HAP-1 (cell line): ENCODE data around the gene SIGLEC11.
"Not testable (repeated sequence)": the region's sequence is repeated elsewhere in the genome, so short reads cannot be mapped to it uniquely, and the experiment has no call there.

Experiments used
- DNase-seq, 2 experiments: peaks; one replicate each; pipeline ENCODE4 v3.0.0-alpha.2; 2016 to 2020; ENCODE audit warnings: low spot score in 2 of 2
- H3K27me3 ChIP-seq: fragments of 250-450 bp; sonication (Bioruptor Pico); 2 replicates; pipeline ENCODE4 v1.5.1; 2020; ENCODE audit warnings: low read depth, mild to moderate bottlenecking, moderate library complexity
- H3K36me3 ChIP-seq: fragments of 250-450 bp; sonication (Bioruptor Pico); replicated peaks from 2 replicates; pipeline ENCODE4 v1.5.1; 2020; ENCODE audit warnings: mild to moderate bottlenecking
- H3K4me1 ChIP-seq: fragments of 250-450 bp; sonication (Bioruptor Pico); 2 replicates; pipeline ENCODE4 v1.5.1; 2020; ENCODE audit warnings: mild to moderate bottlenecking
- H3K4me3 ChIP-seq: fragments of 250-450 bp; sonication (Bioruptor Pico); 2 replicates; pipeline ENCODE4 v1.5.1; 2020; ENCODE audit warnings: mild to moderate bottlenecking, moderate library complexity
- H3K9me3 ChIP-seq: fragments of 250-450 bp; sonication (Bioruptor Pico); 2 replicates; pipeline ENCODE4 v1.5.1; 2020; ENCODE audit warnings: mild to moderate bottlenecking, moderate library complexity
- in situ Hi-C: fragments of 300-500 bp; cut with MboI; formaldehyde crosslinking; loops from 3 replicates; pipeline ENCODE4 v1.14.3; 2020; ENCODE audit warnings: low sequenced_read_pairs, inconsistent platforms, mixed read lengths

SIGLEC11 gene

DNA sequence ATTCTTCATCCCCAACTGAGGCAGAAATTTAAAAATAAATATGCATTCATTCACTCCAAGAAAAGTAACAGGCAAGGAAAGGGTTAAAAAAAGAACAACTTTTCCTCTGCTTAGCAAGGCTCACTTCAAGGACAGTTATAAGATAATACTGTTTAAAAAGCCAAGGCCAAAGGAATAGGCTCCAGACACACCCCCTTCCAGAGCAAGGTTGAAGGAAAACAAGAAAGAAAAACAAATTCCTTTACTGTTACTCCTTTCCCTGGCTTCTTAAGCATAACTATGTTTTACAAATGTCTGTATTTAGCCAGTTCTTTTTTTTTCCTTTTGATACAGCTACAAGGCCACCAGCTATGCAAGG is 8.5 kb downstream of the SIGLEC11 start:
- no peaks in the 10 kb centered on the region for H3K36me3 ChIP-seq
- no peak overlapping the region for H3K4me3 ChIP-seq
- no peaks in the 10 kb centered on the region for H3K4me1 ChIP-seq
- H3K27me3 ChIP-seq, result no peaks in the 10 kb centered on the region
- no peak for DNase-seq
- H3K9me3 ChIP-seq, result peaks cover 6% of the 10 kb centered on the region; the same call in 1 of the 2 replicates
- in situ Hi-C loops, result no loop called here

DNA sequence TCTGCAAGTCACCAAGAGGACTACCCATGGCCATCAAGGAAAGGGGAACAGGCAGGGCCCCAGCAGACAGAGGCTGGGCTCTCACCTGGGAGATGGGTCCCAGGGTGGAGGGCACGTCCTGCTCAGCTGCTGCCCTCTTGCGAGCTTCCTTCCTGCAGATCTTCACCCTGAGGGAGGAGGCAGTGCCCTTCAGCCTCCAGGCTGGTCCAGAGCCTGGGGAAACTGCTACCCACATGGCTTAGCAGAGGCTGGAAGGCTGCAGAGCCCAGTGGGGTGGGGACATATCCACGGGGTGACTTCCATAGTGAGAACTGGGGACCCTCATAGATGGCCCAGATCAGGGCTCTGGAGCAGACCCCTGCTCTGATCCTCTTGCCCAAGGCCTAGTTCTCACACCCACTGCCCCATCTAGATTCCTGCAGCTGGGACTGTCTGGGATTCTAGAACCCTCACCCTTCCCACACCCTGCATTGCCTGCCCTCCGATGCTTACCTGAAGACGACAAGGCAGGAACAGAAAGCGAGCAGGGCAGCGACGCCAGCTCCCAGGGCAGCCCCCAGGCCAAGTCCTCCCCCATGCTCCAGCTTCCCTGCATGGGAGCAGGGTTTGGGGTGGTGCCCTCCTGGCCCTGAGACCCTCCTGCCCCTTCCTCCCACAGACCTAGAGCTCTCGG is 9.0 kb downstream of the SIGLEC11 start:
- peaks cover 6% of the 10 kb centered on the region; the same call in 1 of the 2 replicates for H3K9me3 ChIP-seq
- no peaks in the 10 kb centered on the region for H3K4me1 ChIP-seq
- H3K36me3 ChIP-seq, result no peaks in the 10 kb centered on the region
- in situ Hi-C loops, result no loop called here
- no peak overlapping the region for H3K4me3 ChIP-seq
- no peak for DNase-seq
- H3K27me3 ChIP-seq, result no peaks in the 10 kb centered on the region

DNA sequence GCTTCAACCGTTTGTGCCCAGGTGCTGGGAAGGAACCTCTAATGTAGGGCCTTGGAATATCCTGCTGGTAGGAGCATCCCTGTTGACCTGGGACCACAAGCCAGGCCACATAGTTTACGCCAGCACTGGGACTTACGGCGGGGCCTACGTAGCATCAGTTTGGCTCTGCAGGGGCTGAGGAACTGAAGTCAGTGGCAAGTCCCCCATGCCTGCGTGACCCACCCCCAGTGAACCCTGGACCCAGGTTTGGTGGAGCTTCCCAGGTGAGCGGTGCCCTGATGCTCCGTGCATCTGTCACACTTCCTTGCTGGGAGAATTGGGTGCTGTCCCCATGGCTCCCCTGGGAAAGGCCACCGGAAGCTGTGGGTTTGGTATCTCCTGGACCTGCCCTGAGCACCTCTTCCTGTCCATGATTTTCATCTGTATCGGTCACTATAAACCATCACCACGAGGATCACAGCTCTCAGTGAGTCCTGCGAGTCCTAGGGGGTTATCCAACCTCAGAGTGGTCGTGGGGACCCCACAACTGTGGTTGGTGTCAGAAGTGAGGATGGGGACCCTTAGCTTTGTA is 9.9 kb downstream of the SIGLEC11 start:
- H3K4me1 ChIP-seq, result no peaks in the 10 kb centered on the region
- H3K9me3 ChIP-seq, result peaks cover 6% of the 10 kb centered on the region; the same call in 1 of the 2 replicates
- H3K4me3 ChIP-seq, result no peak overlapping the region
- in situ Hi-C loops, result no loop called here
- DNase-seq, result no peak
- no peaks in the 10 kb centered on the region for H3K27me3 ChIP-seq
- no peaks in the 10 kb centered on the region for H3K36me3 ChIP-seq

- in situ Hi-C loops, result no loop called here
- Histone ChIP-seq H3K4me3 (no peak overlapping the region), H3K27me3 (no peaks in the 10 kb centered on the region), H3K4me1 (no peaks in the 10 kb centered on the region), H3K9me3 (peaks cover 6% of the 10 kb centered on the region; the same call in 1 of the 2 replicates), H3K36me3 (no peaks in the 10 kb centered on the region)
- no peak for DNase-seq
Observed at GRCh38 chr19:49950590-49950948, 10.4 kb downstream of the SIGLEC11 start.

- in situ Hi-C loops, result no loop called here
- no peak for DNase-seq
- no peak overlapping the region for H3K4me3 ChIP-seq
- H3K36me3 ChIP-seq, result no peaks in the 10 kb centered on the region
- H3K9me3 ChIP-seq, result peaks cover 6% of the 10 kb centered on the region; the same call in 1 of the 2 replicates
- no peaks in the 10 kb centered on the region for H3K27me3 ChIP-seq
- H3K4me1 ChIP-seq, result no peaks in the 10 kb centered on the region
Observed at GRCh38 chr19:49949742-49950589, 11.0 kb downstream of the SIGLEC11 start.

GRCh38 chr19:49946415-49946814 is 14.6 kb downstream of the SIGLEC11 start:
- no peaks in the 10 kb centered on the region for H3K36me3 ChIP-seq
- peaks cover 14% of the 10 kb centered on the region; the same call in 1 of the 2 replicates for H3K27me3 ChIP-seq
- DNase-seq, result no peak
- H3K9me3 ChIP-seq, result no peaks in the 10 kb centered on the region
- H3K4me3 ChIP-seq, result no peak overlapping the region
- no peaks in the 10 kb centered on the region for H3K4me1 ChIP-seq
- in situ Hi-C loops, result no loop called here

- H3K4me3 ChIP-seq, H3K9me3 ChIP-seq, H3K36me3 ChIP-seq, DNase-seq, H3K4me1 ChIP-seq, in situ Hi-C loops: not testable (repeated sequence)
- H3K27me3 ChIP-seq, result peaks cover 14% of the 10 kb centered on the region; the same call in 1 of the 2 replicates
Observed at GRCh38 chr19:49944567-49944966, 16.4 kb downstream of the SIGLEC11 start.

GRCh38 chr19:49940482-49940791 is 20.5 kb downstream of the SIGLEC11 start:
- in situ Hi-C loops, result no loop called here
- H3K27me3 ChIP-seq, result peaks cover 14% of the 10 kb centered on the region; the same call in 1 of the 2 replicates
- peaks cover 3% of the 10 kb centered on the region for H3K4me1 ChIP-seq
- no peak for DNase-seq
- no peak overlapping the region for H3K4me3 ChIP-seq
- no peaks in the 10 kb centered on the region for H3K9me3 ChIP-seq
- no peaks in the 10 kb centered on the region for H3K36me3 ChIP-seq

DNA sequence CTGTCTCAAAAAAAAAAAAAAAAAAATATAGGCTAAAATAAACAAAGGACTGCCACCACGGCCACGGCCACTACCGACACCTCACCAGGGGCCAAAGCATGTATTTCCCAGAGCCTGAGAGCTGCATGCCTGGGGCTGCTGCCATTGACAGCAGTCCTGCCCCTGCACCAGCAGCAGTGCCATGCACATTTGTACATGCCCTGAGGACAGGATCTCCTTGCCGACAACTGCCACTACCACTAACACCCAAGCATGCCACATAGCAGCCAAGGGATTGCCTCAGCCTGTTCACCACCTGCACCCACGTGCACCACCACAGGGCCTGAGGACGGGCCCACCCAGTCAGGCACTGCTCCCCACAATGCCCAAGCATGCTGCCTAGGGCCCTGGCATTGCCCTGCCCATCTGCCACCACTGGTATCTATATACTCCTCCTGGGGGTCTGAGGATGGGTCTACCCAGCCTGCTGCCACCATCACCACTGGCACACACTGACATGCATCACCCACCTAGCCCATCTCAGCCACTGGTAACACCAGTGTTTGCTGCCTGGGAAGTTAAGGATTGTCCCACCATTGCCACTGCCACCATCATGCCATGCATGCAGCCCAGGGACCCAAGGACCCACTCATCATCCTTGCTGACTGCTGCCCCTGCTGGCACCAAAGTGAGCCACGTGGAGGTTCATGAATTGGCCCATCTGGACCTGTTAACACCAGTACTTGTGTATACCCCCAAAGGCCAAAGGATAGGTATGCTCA is 21.1 kb downstream of the SIGLEC11 start:
- H3K27me3 ChIP-seq, result peaks cover 14% of the 10 kb centered on the region; the same call in 1 of the 2 replicates
- DNase-seq, result no peak
- in situ Hi-C loops, result loop anchor here (5.0 kb wide), 1 partner anchor 42 kb away; no protein-coding TSS in a partner anchor
- no peaks in the 10 kb centered on the region for H3K36me3 ChIP-seq
- peaks cover 3% of the 10 kb centered on the region for H3K4me1 ChIP-seq
- H3K9me3 ChIP-seq, result no peaks in the 10 kb centered on the region
- no peak overlapping the region for H3K4me3 ChIP-seq

DNA sequence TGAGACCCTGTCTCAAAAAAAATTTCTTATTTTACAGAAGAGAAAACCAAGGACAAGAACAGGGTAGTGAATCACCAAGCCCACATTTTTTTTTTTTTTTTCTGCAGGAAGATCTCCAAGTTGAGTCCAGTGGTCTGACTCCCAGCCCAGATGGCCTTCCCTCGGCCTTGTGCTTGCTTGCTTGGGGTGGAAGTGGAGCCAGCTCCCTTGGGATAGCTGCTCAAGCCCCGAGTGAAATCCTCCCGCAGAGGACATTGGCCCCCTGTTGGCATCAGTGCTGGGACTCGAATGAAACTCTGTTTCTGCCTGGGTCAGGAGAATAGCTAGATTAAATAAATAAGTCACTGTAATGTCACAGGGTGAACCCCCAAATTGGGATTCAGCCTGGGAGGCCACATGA is 22.3 kb downstream of the SIGLEC11 start:
- H3K4me1 ChIP-seq, result peaks cover 3% of the 10 kb centered on the region
- no peak overlapping the region for H3K4me3 ChIP-seq
- H3K27me3 ChIP-seq, result peaks cover 12% of the 10 kb centered on the region; the same call in 1 of the 2 replicates
- no peaks in the 10 kb centered on the region for H3K36me3 ChIP-seq
- H3K9me3 ChIP-seq, result no peaks in the 10 kb centered on the region
- DNase-seq, result no peak
- in situ Hi-C loops, result loop anchor here (5.0 kb wide), 1 partner anchor 44 kb away; no protein-coding TSS in a partner anchor

DNA sequence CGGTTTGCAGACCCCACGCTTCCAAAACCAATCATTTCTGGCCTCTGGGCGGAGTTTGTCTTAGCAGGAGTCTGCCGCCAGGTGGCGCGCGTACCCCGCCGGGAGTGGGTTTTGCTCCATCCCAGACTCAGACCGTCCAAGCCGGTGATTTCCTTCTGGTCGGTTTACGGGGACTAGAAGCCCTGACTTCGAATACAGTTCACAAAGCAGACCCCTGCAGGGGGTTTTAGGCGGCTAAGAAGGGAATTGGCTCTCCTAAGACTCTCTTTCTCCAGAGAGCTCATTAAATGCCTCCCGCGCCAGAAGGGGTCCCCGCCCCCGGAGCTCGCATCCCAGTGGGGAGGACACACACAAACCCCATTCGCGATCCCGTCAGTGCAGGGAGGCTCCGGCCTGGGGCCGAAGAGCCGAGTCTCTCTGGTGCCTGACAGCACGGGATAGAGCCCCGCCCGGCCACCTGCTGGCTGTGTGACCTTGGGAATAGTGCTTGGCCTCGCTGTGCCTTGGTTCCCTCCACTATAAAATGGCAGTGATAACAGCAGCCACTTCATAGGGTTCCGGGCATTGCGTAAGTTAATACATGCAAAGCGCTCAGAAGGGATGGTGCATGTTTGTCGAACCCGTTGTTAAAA is 23.1 kb downstream of the SIGLEC11 start:
- Histone ChIP-seq H3K36me3 (no peaks in the 10 kb centered on the region), H3K9me3 (no peaks in the 10 kb centered on the region), H3K4me1 (peaks cover 3% of the 10 kb centered on the region), H3K27me3 (peaks cover 4% of the 10 kb centered on the region; the same call in 1 of the 2 replicates), H3K4me3 (peak overlapping the region; percentile 30)
- in situ Hi-C loops, result loop anchor here (5.0 kb wide), 1 partner anchor 44 kb away; no protein-coding TSS in a partner anchor
- peak; percentile 70 to 90 for DNase-seq

DNA sequence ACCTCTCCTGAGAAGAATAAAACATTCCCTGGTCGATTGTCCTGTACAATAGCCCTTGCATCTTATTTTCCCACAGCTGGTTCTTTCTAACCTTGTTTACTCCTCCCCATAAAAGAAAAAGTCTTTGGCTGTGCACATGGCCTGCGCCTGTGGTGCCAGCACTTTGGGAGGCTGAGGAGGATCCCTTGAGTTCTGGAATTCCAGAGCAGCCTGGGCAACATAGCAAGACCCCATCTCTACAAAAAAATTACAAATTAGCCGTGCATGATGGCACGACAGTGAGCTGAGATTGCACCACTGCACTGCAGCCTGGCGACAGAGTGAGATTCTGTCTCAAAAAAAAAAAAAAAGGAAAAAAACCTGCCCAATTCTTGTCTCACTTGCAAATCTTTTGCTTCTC is 24.4 kb downstream of the SIGLEC11 start:
- Histone ChIP-seq H3K4me3 (no peak overlapping the region), H3K9me3 (no peaks in the 10 kb centered on the region), H3K36me3 (no peaks in the 10 kb centered on the region), H3K27me3 (no peaks in the 10 kb centered on the region), H3K4me1 (peaks cover 3% of the 10 kb centered on the region)
- no peak for DNase-seq
- in situ Hi-C loops, result loop anchor here (5.0 kb wide), 1 partner anchor 46 kb away; no protein-coding TSS in a partner anchor

DNA sequence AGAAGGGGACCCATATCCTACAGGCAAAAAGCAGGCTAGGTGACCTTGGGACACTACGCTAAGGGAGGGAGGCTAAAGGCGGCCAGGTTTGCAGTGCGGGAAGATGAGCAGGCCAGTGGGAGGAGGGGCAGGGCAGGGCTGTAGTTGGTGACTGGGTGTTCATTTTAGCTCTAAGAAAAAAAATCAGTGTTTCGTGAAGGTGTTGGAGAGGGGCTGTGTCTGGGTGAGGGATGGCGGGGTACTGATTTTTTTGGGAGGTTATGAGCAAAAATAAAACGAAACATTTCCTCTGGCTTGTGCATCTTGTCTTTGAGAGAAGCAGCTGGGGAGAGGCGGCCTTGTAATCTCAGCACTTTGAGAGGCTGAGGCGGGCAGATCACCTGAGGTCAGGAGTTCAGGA is 27.3 kb downstream of the SIGLEC11 start:
- Histone ChIP-seq H3K9me3 (no peaks in the 10 kb centered on the region), H3K4me1 (peaks cover 3% of the 10 kb centered on the region), H3K36me3 (no peaks in the 10 kb centered on the region), H3K27me3 (no peaks in the 10 kb centered on the region), H3K4me3 (no peak overlapping the region)
- in situ Hi-C loops, result no loop called here
- DNase-seq, result no peak
